GM23248 (cell line): ENCODE results near the gene PCNA.

Experiments used
- EZH2 ChIP-seq: fragments of 200-600 bp; sonication (generic); IDR thresholded peaks from 2 replicates; pipeline ENCODE4 v1.6.1; 2018; ENCODE audit warnings: antibody characterized with exemption, mild to moderate bottlenecking; ENCODE audit not compliant: insufficient read depth, poor library complexity, severe bottlenecking
- EZH2phosphoT487 ChIP-seq: fragments of 200-600 bp; sonication (generic); IDR thresholded peaks from 2 replicates; pipeline ENCODE4 v1.6.1; 2018; ENCODE audit warnings: antibody characterized with exemption, moderate library complexity, mild to moderate bottlenecking, low read depth; ENCODE audit not compliant: insufficient read depth

GRCh38 chr20:5114403-5114802, 5.4 kb downstream of the PCNA start:
- TF ChIP-seq EZH2 (no peak), EZH2phosphoT487 (no peak)
